Measurements from ENCODE around the gene DEDD. TPM values are rescaled to one million over a fixed set of nuclear protein-coding genes. Genes with fewer than 3 reads are reported as not detected.

DEDD gene
- total and polyA plus RNA-seq, 2 of the 13 experiments (the other 11 are each of a cell fraction or from before 2014, with no cell fraction given): 12.6 to 27.8 TPM

- no peak for TF ChIP-seq PRMT3 (CRISPR knock-in tag; IDR thresholded peaks at IDR 0.05; ENCODE audit: borderline replicate concordance, low read depth)
- no peak for TF ChIP-seq ZIK1 (CRISPR knock-in tag; IDR thresholded peaks at IDR 0.05; ENCODE audit: borderline replicate concordance, low read depth)
- TF ChIP-seq TFDP2 (CRISPR knock-in tag; IDR thresholded peaks at IDR 0.05): no peak
- no peak for TF ChIP-seq NR2F1 (CRISPR knock-in tag; IDR thresholded peaks at IDR 0.05)
- no peak for TF ChIP-seq ZNF772 (CRISPR knock-in tag; IDR thresholded peaks at IDR 0.05)
- TF ChIP-seq ZNF589 (CRISPR knock-in tag; conservative IDR thresholded peaks at IDR 0.05): no peak
- TF ChIP-seq RXRA (CRISPR knock-in tag; IDR thresholded peaks at IDR 0.05): no peak
- TF ChIP-seq KDM4B (CRISPR knock-in tag; IDR thresholded peaks at IDR 0.05): no peak
- TF ChIP-seq ZNF691 (CRISPR knock-in tag; IDR thresholded peaks at IDR 0.05; ENCODE audit: borderline replicate concordance, low read depth): no peak
- TF ChIP-seq ZNF513 (CRISPR knock-in tag; conservative IDR thresholded peaks at IDR 0.05): no peak
- no peak for TF ChIP-seq ZFP36L1 (CRISPR knock-in tag; IDR thresholded peaks at IDR 0.05)
- TF ChIP-seq ZNF12 (CRISPR knock-in tag; IDR thresholded peaks at IDR 0.05): no peak
- no peak for TF ChIP-seq NCOA1 (CRISPR knock-in tag; IDR thresholded peaks at IDR 0.05)
- TF ChIP-seq ZFP37 (CRISPR knock-in tag; IDR thresholded peaks at IDR 0.05; ENCODE audit: borderline replicate concordance): no peak
- TF ChIP-seq CSRNP1 (CRISPR knock-in tag; IDR thresholded peaks at IDR 0.05): no peak
- no peak for TF ChIP-seq RBM39 (IDR thresholded peaks at IDR 0.05; ENCODE audit: low read depth, low read length, poor library complexity, severe bottlenecking)
- TF ChIP-seq YEATS4 (CRISPR knock-in tag; IDR thresholded peaks at IDR 0.05; ENCODE audit: borderline replicate concordance): no peak
- no peak for TF ChIP-seq IKZF4 (CRISPR knock-in tag; IDR thresholded peaks at IDR 0.05; ENCODE audit: borderline replicate concordance, low read depth, not compliant biosample characterization)
- TF ChIP-seq ZFP36L2 (CRISPR knock-in tag; IDR thresholded peaks at IDR 0.05): no peak
- Histone ChIP-seq H3K36me3 (replicated peaks in 1 of 2; ENCODE audit: control insufficient read depth in 1 of 2, insufficient read depth in 2 of 2, low read length in 2 of 2) (no peaks in the 10 kb centered on the region), H3K27me3 (ENCODE audit: control insufficient read depth in 1 of 2, insufficient read depth in 2 of 2, low read length in 2 of 2) (peaks cover 3 to 40% of the 10 kb centered on the region in 2 experiments; a peak in 3 of 5 replicates), H3K4me1 (ENCODE audit: insufficient read depth, low read length) (peaks cover 28% of the 10 kb centered on the region), H3K9ac (ENCODE audit: insufficient read depth, low read depth, low read length) (no peak overlapping the region), H3K27ac (ENCODE audit: extremely low read length, insufficient read depth, low read length) (no peak overlapping the region), H3K4me3 (replicated peaks in 1 of 3; ENCODE audit: insufficient read depth in 1 of 3, low read depth in 2 of 3, low read length in 3 of 3) (no peak overlapping the region), H4K20me1 (ENCODE audit: insufficient read depth, low read length) (no peaks in the 10 kb centered on the region), H3K79me2 (ENCODE audit: insufficient read depth, low read length) (no peaks in the 10 kb centered on the region), H3K9me3 (ENCODE audit: low read length) (no peaks in the 10 kb centered on the region), H2AFZ (ENCODE audit: low read length) (no peak overlapping the region), H3K4me2 (ENCODE audit: low read depth, low read length) (no peak overlapping the region)
- BruUV-seq (replicated peaks): no TSS peak
- CTCF ChIA-PET (ENCODE audit: low intra/inter-chr PET ratio, low total read pairs): no interaction called here
- POLR2A ChIA-PET: no interaction called here
- intact Hi-C loops (cut with micrococcal nuclease; ENCODE audit: unreplicated experiment) (no loop called here), in situ Hi-C loops (cut with HindIII; ENCODE audit: extremely low pct_ligation_motif_present, low pct_unique_long_range_greater_than_20kb) (loop anchor here (10.0 kb wide), 1 partner anchor 95 kb away; no protein-coding TSS in a partner anchor)
- FAIRE-seq: no peak
- no peak for ATAC-seq
- no peak for DNase-seq (ENCODE audit: low spot score)
- WGBS (ENCODE audit: low lambda C conversion rate): 82% methylated on average over 4 of the region's 5 CpGs
Measured at GRCh38 chr1:161089938-161090337, 42.5 kb downstream of the DEDD start.

All from HepG2 (cell line).